Neural progenitor cell (in vitro differentiated cells): ENCODE data around the gene NFKB1. TPM values are rescaled to one million over a fixed set of nuclear protein-coding genes. Genes with fewer than 3 reads are reported as not detected.

Experiments used
- DNase-seq: peaks from one replicate; pipeline ENCODE4 v3.0.0-alpha.2; 2016; ENCODE audit warnings: low spot score
- H2AFZ ChIP-seq: fragments of 200-600 bp; sonication (generic); replicated peaks from 2 replicates; pipeline ENCODE4 v1.6.1; 2016; ENCODE audit warnings: antibody characterized with exemption
- H3F3A ChIP-seq: fragments of 200-600 bp; sonication (generic); 2 replicates; pipeline ENCODE4 v1.6.1; 2016; ENCODE audit warnings: antibody characterized with exemption, low read depth
- H3K27ac ChIP-seq: fragments of 200-600 bp; sonication (generic); 2 replicates; pipeline ENCODE4 v1.5.1; 2016; ENCODE audit warnings: mild to moderate bottlenecking
- H3K27me3 ChIP-seq: fragments of 200-600 bp; sonication (generic); 2 replicates; pipeline ENCODE4 v1.6.1; 2016; ENCODE audit warnings: mild to moderate bottlenecking, moderate library complexity
- H3K36me3 ChIP-seq: fragments of 200-600 bp; sonication (generic); 2 replicates; pipeline ENCODE4 v1.5.1; 2016
- H3K4me1 ChIP-seq: fragments of 200-600 bp; sonication (generic); 2 replicates; pipeline ENCODE4 v1.6.1; 2016; ENCODE audit warnings: mixed run types
- H3K4me2 ChIP-seq: fragments of 200-600 bp; sonication (generic); 2 replicates; pipeline ENCODE4 v1.6.1; 2016
- H3K4me3 ChIP-seq: fragments of 200-600 bp; sonication (generic); 2 replicates; pipeline ENCODE4 v1.5.1; 2016
- H3K79me2 ChIP-seq: fragments of 200-600 bp; sonication (generic); 2 replicates; pipeline ENCODE4 v1.6.1; 2016; ENCODE audit warnings: low read depth
- H3K9ac ChIP-seq: fragments of 200-600 bp; sonication (generic); 2 replicates; pipeline ENCODE4 v1.6.1; 2016
- H3K9me3 ChIP-seq: fragments of 200-600 bp; sonication (generic); 2 replicates; pipeline ENCODE4 v1.5.1; 2016; ENCODE audit warnings: low read depth
- H4K20me1 ChIP-seq: fragments of 200-600 bp; sonication (generic); 2 replicates; pipeline ENCODE4 v1.6.1; 2016; ENCODE audit warnings: low read depth
- H3K27ac Mint-ChIP-seq: 3 replicates; pipeline ENCODE4 v1.8.0; 2021; ENCODE audit warnings: mixed read lengths
- H3K27me3 Mint-ChIP-seq: 2 replicates; pipeline ENCODE4 v1.8.0; 2022; ENCODE audit warnings: low read depth, mild to moderate bottlenecking, inconsistent platforms, moderate library complexity, mixed read lengths; ENCODE audit not compliant: insufficient read depth
- H3K36me3 Mint-ChIP-seq: 3 replicates; pipeline ENCODE4 v1.8.0; 2021; ENCODE audit warnings: mixed read lengths
- H3K4me1 Mint-ChIP-seq: 3 replicates; pipeline ENCODE4 v1.8.0; 2021; ENCODE audit warnings: mixed read lengths
- H3K4me3 Mint-ChIP-seq: 3 replicates; pipeline ENCODE4 v1.8.0; 2021; ENCODE audit warnings: mild to moderate bottlenecking, moderate library complexity, mixed read lengths
- H3K9me3 Mint-ChIP-seq: 3 replicates; pipeline ENCODE4 v1.8.0; 2020; ENCODE audit warnings: mixed read lengths
- EZH2 ChIP-seq: fragments of 200-600 bp; sonication (generic); IDR thresholded peaks from 2 replicates; pipeline ENCODE4 v1.6.1; 2017; ENCODE audit warnings: antibody characterized with exemption, mild to moderate bottlenecking, moderate library complexity
- EZH2phosphoT487 ChIP-seq: fragments of 200-600 bp; sonication (generic); IDR thresholded peaks from 2 replicates; pipeline ENCODE4 v1.6.1; 2017; ENCODE audit warnings: antibody characterized with exemption
- total RNA-seq: library from RNA; depleted of rRNA; stranded (reverse); fragments of >200 nt; gene quantifications from 2 replicates; pipeline ENCODE4 v1.2.3, GENCODE V29; 2015; ENCODE audit warnings: low replicate concordance
- TF ChIP-seq, protein P1 (sequence below): fragments of 200-600 bp; sonication (generic); IDR thresholded peaks from 2 replicates; pipeline ENCODE4 v1.5.1; 2017; ENCODE audit warnings: antibody characterized with exemption, mild to moderate bottlenecking

NFKB1 gene
- total RNA-seq, 1 donor from 2014 or later = 14.1 TPM

DNA sequence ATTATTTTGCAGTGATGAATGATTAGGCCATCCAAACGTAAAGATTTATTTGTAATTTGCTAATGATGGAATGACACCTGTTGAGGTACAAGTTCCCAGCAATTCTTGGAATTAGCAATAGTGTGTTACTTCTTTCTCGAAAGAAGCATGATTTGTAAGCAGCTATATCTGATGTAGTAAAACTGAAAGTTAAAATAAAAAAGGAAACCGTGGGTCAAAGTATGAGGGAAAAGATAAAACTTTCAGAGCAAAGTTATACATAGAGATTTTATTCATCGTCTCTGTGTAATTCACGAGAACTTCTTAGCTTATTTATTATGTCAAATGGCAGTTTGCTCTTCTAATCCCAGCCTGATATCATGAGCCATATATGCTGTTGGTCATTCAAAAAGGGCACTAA, 59.0 kb downstream of the NFKB1 start:
- H3K4me1 ChIP-seq = peaks cover under 1% of the 10 kb centered on the region
- no peaks in the 10 kb centered on the region for H3K36me3 ChIP-seq
- TF ChIP-seq, protein P1, sequence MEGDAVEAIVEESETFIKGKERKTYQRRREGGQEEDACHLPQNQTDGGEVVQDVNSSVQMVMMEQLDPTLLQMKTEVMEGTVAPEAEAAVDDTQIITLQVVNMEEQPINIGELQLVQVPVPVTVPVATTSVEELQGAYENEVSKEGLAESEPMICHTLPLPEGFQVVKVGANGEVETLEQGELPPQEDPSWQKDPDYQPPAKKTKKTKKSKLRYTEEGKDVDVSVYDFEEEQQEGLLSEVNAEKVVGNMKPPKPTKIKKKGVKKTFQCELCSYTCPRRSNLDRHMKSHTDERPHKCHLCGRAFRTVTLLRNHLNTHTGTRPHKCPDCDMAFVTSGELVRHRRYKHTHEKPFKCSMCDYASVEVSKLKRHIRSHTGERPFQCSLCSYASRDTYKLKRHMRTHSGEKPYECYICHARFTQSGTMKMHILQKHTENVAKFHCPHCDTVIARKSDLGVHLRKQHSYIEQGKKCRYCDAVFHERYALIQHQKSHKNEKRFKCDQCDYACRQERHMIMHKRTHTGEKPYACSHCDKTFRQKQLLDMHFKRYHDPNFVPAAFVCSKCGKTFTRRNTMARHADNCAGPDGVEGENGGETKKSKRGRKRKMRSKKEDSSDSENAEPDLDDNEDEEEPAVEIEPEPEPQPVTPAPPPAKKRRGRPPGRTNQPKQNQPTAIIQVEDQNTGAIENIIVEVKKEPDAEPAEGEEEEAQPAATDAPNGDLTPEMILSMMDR = no peak
- H3K4me2 ChIP-seq = no peak overlapping the region
- H4K20me1 ChIP-seq = no peaks in the 10 kb centered on the region
- H2AFZ ChIP-seq = no peak overlapping the region
- H3K9me3 ChIP-seq = no peaks in the 10 kb centered on the region
- H3K27ac ChIP-seq = no peak overlapping the region
- no peaks in the 10 kb centered on the region for H3K36me3 Mint-ChIP-seq
- H3K9ac ChIP-seq = no peak overlapping the region
- H3K4me3 Mint-ChIP-seq = no peak overlapping the region
- no peaks in the 10 kb centered on the region for H3K4me1 Mint-ChIP-seq
- no peaks in the 10 kb centered on the region for H3K27me3 Mint-ChIP-seq
- no peak overlapping the region for H3K4me3 ChIP-seq
- no peaks in the 10 kb centered on the region for H3K79me2 ChIP-seq
- no peak overlapping the region for H3K27ac Mint-ChIP-seq
- no peaks in the 10 kb centered on the region for H3F3A ChIP-seq
- no peaks in the 10 kb centered on the region for H3K9me3 Mint-ChIP-seq
- no peaks in the 10 kb centered on the region for H3K27me3 ChIP-seq
- DNase-seq = no peak

DNA sequence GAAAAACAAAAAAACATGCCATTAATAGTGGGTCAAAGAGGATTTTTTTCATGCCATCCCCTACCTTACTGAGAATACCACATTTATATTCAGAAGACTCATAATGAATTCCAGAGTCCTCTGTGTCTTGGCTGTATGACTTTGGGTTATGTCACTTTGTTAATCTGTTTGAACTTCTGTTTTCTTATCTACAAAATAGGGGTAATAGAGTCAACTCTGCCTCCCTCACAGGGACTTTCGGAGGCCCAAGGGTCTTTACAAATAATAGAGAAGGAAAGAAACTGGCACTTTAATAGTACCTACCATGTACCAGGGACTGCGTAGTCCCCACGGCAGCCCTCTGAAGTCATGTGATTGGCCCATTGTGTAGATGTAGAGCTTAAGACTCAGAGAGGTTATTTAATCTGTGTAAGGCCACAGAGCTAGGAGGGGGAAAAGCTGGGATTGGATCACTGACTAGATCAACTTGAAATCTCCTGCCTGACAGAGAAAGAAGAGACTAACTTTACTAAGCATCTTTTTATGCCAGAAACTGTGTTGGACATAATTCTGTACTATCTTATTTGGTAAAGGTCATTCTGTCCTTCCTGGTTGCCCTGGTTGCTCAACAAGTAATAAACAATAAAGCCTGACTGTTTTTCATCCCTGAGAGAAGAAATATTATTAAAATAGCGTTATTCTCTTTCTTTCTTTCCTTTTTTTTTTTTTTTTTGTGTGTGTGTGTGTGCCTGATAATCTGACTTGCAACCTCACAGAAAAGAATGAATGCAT, 59.6 kb downstream of the NFKB1 start:
- Histone ChIP-seq H3K4me2 (no peak overlapping the region), H3K27ac (no peak overlapping the region), H3K4me1 (no peaks in the 10 kb centered on the region), H3F3A (no peaks in the 10 kb centered on the region), H2AFZ (no peak overlapping the region), H3K4me3 (no peak overlapping the region), H3K9ac (no peak overlapping the region), H3K79me2 (no peaks in the 10 kb centered on the region), H4K20me1 (no peaks in the 10 kb centered on the region), H3K27me3 (no peaks in the 10 kb centered on the region), H3K9me3 (no peaks in the 10 kb centered on the region), H3K36me3 (no peaks in the 10 kb centered on the region)
- Mint-ChIP-seq H3K9me3 (no peaks in the 10 kb centered on the region), H3K4me3 (no peak overlapping the region), H3K36me3 (no peaks in the 10 kb centered on the region), H3K27me3 (no peaks in the 10 kb centered on the region), H3K27ac (no peak overlapping the region), H3K4me1 (no peaks in the 10 kb centered on the region)
- DNase-seq = no peak
- no peak for TF ChIP-seq EZH2phosphoT487
- no peak for TF ChIP-seq EZH2
- TF ChIP-seq, protein P1 = no peak

DNA sequence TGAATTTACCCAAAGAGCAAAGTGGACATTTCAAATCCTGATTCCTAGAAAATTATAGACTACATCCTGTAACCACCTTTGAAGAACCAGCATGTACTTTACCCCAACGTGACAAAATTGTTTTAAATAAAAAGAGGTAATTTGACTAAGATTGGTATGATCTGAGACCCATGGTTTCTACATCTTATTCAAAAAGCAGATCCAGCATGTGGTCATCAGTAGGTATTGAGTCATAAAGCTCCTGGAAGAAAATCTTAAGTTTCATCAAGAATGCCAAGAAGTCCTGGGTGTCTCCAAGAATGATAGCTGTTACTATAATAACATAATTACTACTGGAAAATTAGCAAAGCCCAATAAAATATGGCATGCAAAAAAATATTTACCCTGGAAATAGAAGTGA, 61.8 kb downstream of the NFKB1 start:
- Mint-ChIP-seq H3K4me1 (no peaks in the 10 kb centered on the region), H3K36me3 (no peaks in the 10 kb centered on the region), H3K4me3 (no peak overlapping the region), H3K9me3 (no peaks in the 10 kb centered on the region), H3K27ac (no peak overlapping the region), H3K27me3 (no peaks in the 10 kb centered on the region)
- no peaks in the 10 kb centered on the region for H3K36me3 ChIP-seq
- H3K27ac ChIP-seq = no peak overlapping the region
- TF ChIP-seq, protein P1 = no peak
- TF ChIP-seq EZH2 (no peak), EZH2phosphoT487 (no peak)
- no peaks in the 10 kb centered on the region for H3K9me3 ChIP-seq
- H3K4me1 ChIP-seq = no peaks in the 10 kb centered on the region
- H2AFZ ChIP-seq = no peak overlapping the region
- no peak for DNase-seq
- H3F3A ChIP-seq = no peaks in the 10 kb centered on the region
- H3K4me3 ChIP-seq = no peak overlapping the region
- no peaks in the 10 kb centered on the region for H3K27me3 ChIP-seq
- no peak overlapping the region for H3K9ac ChIP-seq
- H4K20me1 ChIP-seq = no peaks in the 10 kb centered on the region
- H3K79me2 ChIP-seq = no peaks in the 10 kb centered on the region
- no peak overlapping the region for H3K4me2 ChIP-seq
